B cell (primary cell): ENCODE data around the gene GRM4.

Experiments used
- CTCF ChIP-seq: fragments of 200-600 bp; IDR thresholded peaks from one replicate; pipeline ENCODE4 v1.8.0; 2022; ENCODE audit warnings: antibody characterized with exemption, mild to moderate bottlenecking
- EZH2 ChIP-seq: IDR thresholded peaks from 2 replicates; pipeline ENCODE4 v1.6.1; 2012; ENCODE audit warnings: borderline replicate concordance, low read depth, mild to moderate bottlenecking, moderate library complexity, low read length; ENCODE audit not compliant: insufficient read depth, poor library complexity, severe bottlenecking

DNA sequence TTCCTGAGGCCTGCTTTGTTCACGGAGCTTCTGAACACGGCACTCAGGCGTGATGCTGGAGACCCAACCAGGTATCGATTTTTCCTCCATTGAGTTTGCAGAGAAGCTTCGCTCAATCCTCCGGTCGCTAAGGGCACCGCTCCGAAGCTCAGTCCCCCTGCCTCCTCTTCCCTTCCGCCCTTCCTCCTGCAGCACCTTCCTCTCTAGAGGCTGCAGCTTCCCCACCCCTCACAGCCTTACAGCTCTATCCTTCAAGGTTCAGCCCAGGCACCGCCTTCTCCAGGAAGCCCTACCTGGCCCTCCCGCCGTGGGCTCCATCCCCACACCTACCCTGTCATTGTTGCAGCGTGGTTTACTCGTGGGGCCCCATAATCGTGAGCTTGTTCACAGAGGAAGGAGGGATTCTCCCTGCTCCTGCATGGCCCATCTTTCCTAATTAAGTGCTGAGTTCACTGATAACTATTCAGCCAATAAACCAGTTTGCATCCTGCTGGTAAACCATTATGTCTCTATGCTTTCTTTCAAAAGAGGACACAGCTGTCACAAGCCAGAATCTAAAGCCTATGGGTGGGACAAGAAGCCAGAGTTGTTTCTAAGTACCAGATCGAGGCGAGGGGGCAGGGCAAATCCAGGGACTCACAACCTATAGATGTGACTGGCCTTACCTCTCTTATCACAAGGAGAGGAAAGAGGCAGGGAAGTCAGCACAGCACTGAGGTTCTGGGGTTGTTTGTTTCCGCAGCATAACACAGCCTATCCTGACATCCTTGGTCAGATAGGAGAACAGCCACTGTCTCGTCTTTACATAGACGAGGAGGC lies 152.0 kb downstream of the GRM4 start:
- no peak for TF ChIP-seq CTCF
- no peak for TF ChIP-seq EZH2
